GM23338 (cell line): ENCODE measurements around the gene APOA1. TPM values are rescaled to one million over a fixed set of nuclear protein-coding genes. Genes with fewer than 3 reads are reported as not detected.
A peak's percentile ranks its signal among the peaks of the same experiment; 100 is the strongest.

Source experiments
- ATAC-seq: fragments of 200-7000 bp; cut with Tn5 transposase; 3 replicates; pipeline ENCODE4 v1.9.1; 2020
- DNase-seq: peaks from one replicate; pipeline ENCODE4 v3.0.0-alpha.2; 2015; ENCODE audit warnings: low spot score
- H2AFZ ChIP-seq: fragments of 200-600 bp; sonication (generic); 2 replicates; pipeline ENCODE4 v1.8.0; 2016; ENCODE audit warnings: antibody characterized with exemption, mild to moderate bottlenecking, moderate library complexity
- H3F3A ChIP-seq: fragments of 200-600 bp; sonication (generic); replicated peaks from 2 replicates; pipeline ENCODE4 v1.8.0; 2017; ENCODE audit warnings: antibody characterized with exemption, mixed run types, low read depth
- H3K27ac ChIP-seq: fragments of 200-600 bp; sonication (generic); 2 replicates; pipeline ENCODE4 v1.6.1; 2016; ENCODE audit warnings: low read depth
- H3K27me3 ChIP-seq: fragments of 200-600 bp; sonication (generic); 2 replicates; pipeline ENCODE4 v1.8.0; 2016; ENCODE audit warnings: mild to moderate bottlenecking, mixed run types, moderate library complexity; ENCODE audit not compliant: insufficient read depth
- H3K36me3 ChIP-seq: fragments of 200-600 bp; sonication (generic); 2 replicates; pipeline ENCODE4 v1.8.0; 2016; ENCODE audit warnings: mild to moderate bottlenecking; ENCODE audit not compliant: insufficient read depth
- H3K4me1 ChIP-seq: fragments of 200-600 bp; sonication (generic); 2 replicates; pipeline ENCODE4 v1.8.0; 2016; ENCODE audit warnings: mild to moderate bottlenecking, moderate library complexity; ENCODE audit not compliant: insufficient read depth
- H3K4me2 ChIP-seq: fragments of 200-600 bp; sonication (generic); 2 replicates; pipeline ENCODE4 v1.7.1; 2017; ENCODE audit warnings: mixed run types
- H3K4me3 ChIP-seq: fragments of 200-600 bp; sonication (generic); 2 replicates; pipeline ENCODE4 v1.6.1; 2016; ENCODE audit warnings: mixed run types
- H3K79me2 ChIP-seq: fragments of 200-600 bp; sonication (generic); replicated peaks from 2 replicates; pipeline ENCODE4 v1.8.0; 2017; ENCODE audit warnings: mild to moderate bottlenecking; ENCODE audit not compliant: insufficient read depth
- H3K9me2 ChIP-seq: fragments of 200-600 bp; sonication (generic); 2 replicates; pipeline ENCODE4 v1.8.0; 2017; ENCODE audit not compliant: insufficient read depth
- H4K20me1 ChIP-seq: fragments of 200-600 bp; sonication (generic); replicated peaks from 2 replicates; pipeline ENCODE4 v1.8.0; 2017; ENCODE audit warnings: mild to moderate bottlenecking; ENCODE audit not compliant: insufficient read depth
- H3K27ac Mint-ChIP-seq: 2 replicates; pipeline ENCODE4 v1.8.0; 2020; ENCODE audit warnings: inconsistent platforms, mild to moderate bottlenecking, moderate library complexity, mixed read lengths
- H3K27me3 Mint-ChIP-seq: 3 replicates; pipeline ENCODE4 v1.8.0; 2022; ENCODE audit warnings: low read depth, mild to moderate bottlenecking, moderate library complexity, mixed read lengths, inconsistent platforms; ENCODE audit not compliant: insufficient read depth, poor library complexity
- H3K36me3 Mint-ChIP-seq: 3 replicates; pipeline ENCODE4 v1.8.0; 2021; ENCODE audit warnings: low read depth, mild to moderate bottlenecking, inconsistent platforms, moderate library complexity, mixed read lengths
- H3K4me1 Mint-ChIP-seq: 3 replicates; pipeline ENCODE4 v1.8.0; 2020; ENCODE audit warnings: mild to moderate bottlenecking, inconsistent platforms, mixed read lengths
- H3K4me3 Mint-ChIP-seq: 3 replicates; pipeline ENCODE4 v1.8.0; 2021; ENCODE audit warnings: moderate library complexity, mild to moderate bottlenecking, inconsistent platforms, mixed read lengths
- H3K9me3 Mint-ChIP-seq: 3 replicates; pipeline ENCODE4 v1.8.0; 2020; ENCODE audit warnings: moderate library complexity, mild to moderate bottlenecking, inconsistent platforms, mixed read lengths
- CTCF ChIP-seq, 2 experiments: fragments of 200-600 bp in 1 of 2; sonication (generic) in 1 of 2; conservative IDR thresholded peaks; 2 replicates each; pipeline versions ENCODE4 v1.5.1 to v1.6.1; 2016 to 2017; ENCODE audit warnings: antibody characterized with exemption in 2 of 2, low read depth in 2 of 2, mild to moderate bottlenecking in 2 of 2, moderate library complexity in 1 of 2
- ETS1 ChIP-seq: IDR thresholded peaks from 2 replicates; pipeline ENCODE4 v1.6.1; 2016; ENCODE audit warnings: antibody characterized with exemption
- POLR2AphosphoS5 ChIP-seq: IDR thresholded peaks from 2 replicates; pipeline ENCODE4 v1.6.1; 2016; ENCODE audit warnings: antibody characterized with exemption, low read depth
- STAT1 ChIP-seq: IDR thresholded peaks from one replicate; pipeline ENCODE4 v1.6.1; 2016; ENCODE audit warnings: antibody characterized with exemption; ENCODE audit not compliant: unreplicated experiment
- ZNF462 ChIP-seq: fragments of 250-450 bp; sonication (Bioruptor Pico); IDR thresholded peaks from 2 replicates; pipeline ENCODE4 v1.5.0; 2020; ENCODE audit warnings: mild to moderate bottlenecking, moderate library complexity
- polyA plus RNA-seq: library from polyadenylated mRNA; unstranded; fragments of >200 nt; fragmentation: Nextera tagmentation; extraction: Ambion mirVana; gene quantifications from 2 replicates; pipeline ENCODE4 v1.2.1, GENCODE V29; 2016
- total RNA-seq: library from RNA; depleted of rRNA; stranded (reverse); fragments of >200 nt; shearing (Covaris generic); gene quantifications from 2 replicates; pipeline ENCODE4 v1.2.3, GENCODE V29; 2014

The APOA1 gene
- total and polyA plus RNA-seq, 2 experiments from 2014 or later, result 0.60 TPM; not detected in 1

DNA sequence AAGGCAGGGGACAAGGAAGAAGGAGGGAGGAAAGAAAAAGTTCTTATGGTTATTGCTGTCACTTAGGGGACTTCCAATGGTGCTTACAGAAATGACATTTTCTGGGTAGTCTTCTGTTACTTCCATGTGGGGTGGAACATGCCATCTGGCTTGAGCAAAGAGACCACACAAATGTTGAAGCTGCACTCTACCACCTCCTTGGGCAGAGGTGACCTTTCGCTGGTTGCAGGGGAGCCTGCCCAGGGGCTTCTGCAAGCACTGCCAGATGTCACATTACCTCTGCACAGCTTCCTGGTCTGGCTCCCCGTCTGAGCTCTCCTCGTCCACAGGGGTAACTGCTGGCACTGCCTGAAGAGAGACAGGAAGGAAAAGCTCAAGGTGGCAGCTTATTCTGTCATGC lies 32.6 kb upstream of the APOA1 start:
- Histone ChIP-seq H3K79me2 (no peaks in the 10 kb centered on the region), H3K4me2 (no peak overlapping the region), H4K20me1 (no peaks in the 10 kb centered on the region), H3K9me2 (no peaks in the 10 kb centered on the region), H3K4me3 (no peak overlapping the region), H3K27me3 (no peaks in the 10 kb centered on the region), H2AFZ (no peak overlapping the region), H3K36me3 (peaks cover 24% of the 10 kb centered on the region; the same call in 1 of the 2 replicates), H3K4me1 (no peaks in the 10 kb centered on the region), H3F3A (no peaks in the 10 kb centered on the region), H3K27ac (no peak overlapping the region)
- Mint-ChIP-seq H3K4me3 (no peak overlapping the region), H3K27ac (no peak overlapping the region), H3K27me3 (no peaks in the 10 kb centered on the region), H3K9me3 (no peaks in the 10 kb centered on the region), H3K36me3 (peaks cover 29% of the 10 kb centered on the region), H3K4me1 (no peaks in the 10 kb centered on the region)
- TF ChIP-seq STAT1, result no peak
- TF ChIP-seq ZNF462, result no peak
- TF ChIP-seq POLR2AphosphoS5, result no peak
- ATAC-seq (no peak), DNase-seq (no peak)

DNA sequence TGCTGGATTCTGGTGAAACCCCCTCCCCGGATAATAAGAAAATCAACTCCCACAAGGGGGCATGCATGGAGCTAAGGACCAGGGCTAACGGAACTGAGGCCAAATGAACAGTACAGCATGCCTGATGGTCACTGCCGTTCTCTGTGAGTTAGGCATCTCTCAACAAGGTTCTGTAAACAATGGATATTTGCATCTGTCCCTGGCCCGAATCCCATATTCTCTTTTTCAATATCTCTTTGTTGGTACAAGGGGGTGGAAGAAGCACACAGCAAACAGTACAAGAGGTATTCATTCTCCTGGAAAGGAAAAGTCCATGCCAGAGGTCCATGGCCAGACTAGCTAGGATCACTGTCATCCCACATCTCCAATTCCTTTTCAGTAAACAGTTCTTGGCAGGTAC lies 32.2 kb upstream of the APOA1 start:
- H3K9me3 Mint-ChIP-seq, result no peaks in the 10 kb centered on the region
- H3K27ac Mint-ChIP-seq, result no peak overlapping the region
- no peaks in the 10 kb centered on the region for H3K4me1 Mint-ChIP-seq
- H3K4me2 ChIP-seq, result no peak overlapping the region
- ATAC-seq (no peak), DNase-seq (peak; percentile 10)
- H3K27me3 ChIP-seq, result no peaks in the 10 kb centered on the region
- peaks cover 24% of the 10 kb centered on the region; the same call in 1 of the 2 replicates for H3K36me3 ChIP-seq
- no peak overlapping the region for H3K4me3 Mint-ChIP-seq
- no peaks in the 10 kb centered on the region for H3K9me2 ChIP-seq
- no peaks in the 10 kb centered on the region for H3K79me2 ChIP-seq
- TF ChIP-seq CTCF (conservative IDR thresholded peaks at IDR 0.05; ENCODE audit: low read depth in 2 of 2), result peak in 1 of 2 experiments; percentile 34; a peak in 2 of 4 replicates
- TF ChIP-seq ETS1, result no peak
- H3F3A ChIP-seq, result no peaks in the 10 kb centered on the region
- peaks cover 27% of the 10 kb centered on the region for H3K36me3 Mint-ChIP-seq
- no peak overlapping the region for H3K27ac ChIP-seq
- H3K4me3 ChIP-seq, result no peak overlapping the region
- no peaks in the 10 kb centered on the region for H4K20me1 ChIP-seq
- H3K27me3 Mint-ChIP-seq, result no peaks in the 10 kb centered on the region
- H2AFZ ChIP-seq, result no peak overlapping the region
- no peaks in the 10 kb centered on the region for H3K4me1 ChIP-seq
